Keratinocyte (primary cell): ENCODE results near the gene RIMS1. TPM values are rescaled to one million over a fixed set of nuclear protein-coding genes. Genes with fewer than 3 reads are reported as not detected.

Experiments used
- DNase-seq: peaks from one replicate; pipeline ENCODE4 v3.0.0-alpha.2; 2011; ENCODE audit warnings: low read depth, missing footprints, low spot score
- FAIRE-seq: peaks from 2 replicates; lab custom pipeline; 2011; peaks lifted over from hg19 to GRCh38; lab: Jason Lieb, UNC
- H2AFZ ChIP-seq: 2 replicates; pipeline ENCODE4 v1.6.0; 2012; ENCODE audit warnings: low read length, control low read depth, inconsistent platforms; ENCODE audit not compliant: control insufficient read depth
- H3K27ac ChIP-seq: 2 replicates; pipeline ENCODE4 v1.5.1; 2011; ENCODE audit warnings: low read length; ENCODE audit not compliant: control insufficient read depth, insufficient read depth
- H3K27me3 ChIP-seq: 3 replicates; pipeline ENCODE4 v1.6.0; 2011; ENCODE audit warnings: low read length; ENCODE audit not compliant: control insufficient read depth, insufficient read depth; ENCODE audit errors: extremely low read depth
- H3K36me3 ChIP-seq, 2 experiments: 2 replicates in 1 of 2; 3 replicates in 1 of 2; pipeline ENCODE4 v1.5.1; 2011; ENCODE audit warnings: low read length in 2 of 2, mild to moderate bottlenecking in 1 of 2; ENCODE audit not compliant: control insufficient read depth in 2 of 2, insufficient read depth in 2 of 2; ENCODE audit errors: extremely low read depth in 1 of 2
- H3K4me1 ChIP-seq: 3 replicates; pipeline ENCODE4 v1.5.1; 2011; ENCODE audit warnings: low read length; ENCODE audit not compliant: control insufficient read depth, insufficient read depth; ENCODE audit errors: extremely low read depth
- H3K4me2 ChIP-seq: 3 replicates; pipeline ENCODE4 v1.6.0; 2011; ENCODE audit warnings: low read depth, low read length; ENCODE audit not compliant: control insufficient read depth, insufficient read depth; ENCODE audit errors: extremely low read depth
- H3K4me3 ChIP-seq, 3 experiments: fragments of 200-600 bp in 1 of 3; sonication (generic) in 1 of 3; 2 replicates in 2 of 3; 3 replicates in 1 of 3; pipeline ENCODE4 v1.5.1; 2011 to 2016; ENCODE audit warnings: low read length in 3 of 3, mild to moderate bottlenecking in 3 of 3, control low read depth in 2 of 3, inconsistent platforms in 1 of 3, low read depth in 1 of 3, mixed read lengths in 1 of 3, mixed run types in 1 of 3, moderate library complexity in 1 of 3; ENCODE audit not compliant: control insufficient read depth in 2 of 3, insufficient read depth in 2 of 3; ENCODE audit errors: extremely low read depth in 1 of 3
- H3K79me2 ChIP-seq: 2 replicates; pipeline ENCODE4 v1.6.0; 2012; ENCODE audit warnings: low read length; ENCODE audit not compliant: control insufficient read depth, insufficient read depth
- H3K9ac ChIP-seq: 3 replicates; pipeline ENCODE4 v1.6.0; 2011; ENCODE audit warnings: low read length; ENCODE audit not compliant: control insufficient read depth, insufficient read depth; ENCODE audit errors: extremely low read depth
- H3K9me1 ChIP-seq: 3 replicates; pipeline ENCODE4 v1.6.0; 2011; ENCODE audit warnings: low read length; ENCODE audit not compliant: control insufficient read depth, insufficient read depth; ENCODE audit errors: extremely low read depth
- H3K9me3 ChIP-seq: 2 replicates; pipeline ENCODE4 v1.5.1; 2012; ENCODE audit warnings: low read depth, low read length; ENCODE audit not compliant: control insufficient read depth
- H4K20me1 ChIP-seq: 3 replicates; pipeline ENCODE4 v1.6.0; 2011; ENCODE audit warnings: low read length; ENCODE audit not compliant: control insufficient read depth, insufficient read depth; ENCODE audit errors: extremely low read depth
- EZH2 ChIP-seq: IDR thresholded peaks from one replicate; pipeline ENCODE4 v1.6.1; 2012; ENCODE audit warnings: inconsistent platforms, mild to moderate bottlenecking, low read length, moderate library complexity
- dilution Hi-C: fragments of 300-500 bp; cut with MboI; formaldehyde crosslinking; loops from one replicate; pipeline ENCODE4 v1.7.0; 2020; ENCODE audit warnings: low sequenced_read_pairs; ENCODE audit not compliant: extremely low pct_ligation_motif_present
- polyA plus RNA-seq, 5 experiments: library from polyadenylated mRNA; depleted of rRNA in 3 of 5; stranded (reverse) in 3 of 5; stranded (forward) in 1 of 5; unstranded in 1 of 5; fragments of >200 nt; gene quantifications; 1 replicate in 1 of 5; 2 replicates in 3 of 5; 3 replicates in 1 of 5; pipeline versions ENCODE4 v1.2.1 to v1.2.3, GENCODE V29; 2011 to 2012; ENCODE audit warnings: missing spikeins in 2 of 5, low read depth in 1 of 5, low replicate concordance in 1 of 5
- TF ChIP-seq, protein P1 (sequence below), 3 experiments: IDR thresholded peaks in 1 of 3; conservative IDR thresholded peaks in 1 of 3; optimal IDR thresholded peaks in 1 of 3; 2 replicates in 2 of 3; 3 replicates in 1 of 3; pipeline versions ENCODE3 to v1.5.1; 2011; ENCODE audit warnings: low read length in 3 of 3, mild to moderate bottlenecking in 3 of 3, moderate library complexity in 2 of 3, control low read depth in 1 of 3, inconsistent platforms in 1 of 3; ENCODE audit not compliant: insufficient read depth in 2 of 3; ENCODE audit errors: extremely low read depth in 1 of 3

Gene RIMS1
- polyA plus RNA-seq, 1 donor (not counting 4 experiments of a cell fraction or from before 2014, with no cell fraction given) = not detected

- no peak overlapping the region for H3K4me2 ChIP-seq
- H3K79me2 ChIP-seq = no peaks in the 10 kb centered on the region
- no peaks in the 10 kb centered on the region for H4K20me1 ChIP-seq
- DNase-seq = no peak
- dilution Hi-C loops = no loop called here
- no peak overlapping the region for H3K27ac ChIP-seq
- H3K4me3 ChIP-seq = no peak overlapping the region
- H3K4me1 ChIP-seq = no peaks in the 10 kb centered on the region
- H3K9me1 ChIP-seq = no peaks in the 10 kb centered on the region
- no peaks in the 10 kb centered on the region for H3K36me3 ChIP-seq
- no peak for TF ChIP-seq EZH2
- TF ChIP-seq, protein P1, sequence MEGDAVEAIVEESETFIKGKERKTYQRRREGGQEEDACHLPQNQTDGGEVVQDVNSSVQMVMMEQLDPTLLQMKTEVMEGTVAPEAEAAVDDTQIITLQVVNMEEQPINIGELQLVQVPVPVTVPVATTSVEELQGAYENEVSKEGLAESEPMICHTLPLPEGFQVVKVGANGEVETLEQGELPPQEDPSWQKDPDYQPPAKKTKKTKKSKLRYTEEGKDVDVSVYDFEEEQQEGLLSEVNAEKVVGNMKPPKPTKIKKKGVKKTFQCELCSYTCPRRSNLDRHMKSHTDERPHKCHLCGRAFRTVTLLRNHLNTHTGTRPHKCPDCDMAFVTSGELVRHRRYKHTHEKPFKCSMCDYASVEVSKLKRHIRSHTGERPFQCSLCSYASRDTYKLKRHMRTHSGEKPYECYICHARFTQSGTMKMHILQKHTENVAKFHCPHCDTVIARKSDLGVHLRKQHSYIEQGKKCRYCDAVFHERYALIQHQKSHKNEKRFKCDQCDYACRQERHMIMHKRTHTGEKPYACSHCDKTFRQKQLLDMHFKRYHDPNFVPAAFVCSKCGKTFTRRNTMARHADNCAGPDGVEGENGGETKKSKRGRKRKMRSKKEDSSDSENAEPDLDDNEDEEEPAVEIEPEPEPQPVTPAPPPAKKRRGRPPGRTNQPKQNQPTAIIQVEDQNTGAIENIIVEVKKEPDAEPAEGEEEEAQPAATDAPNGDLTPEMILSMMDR (optimal IDR thresholded peaks at IDR 0.05 in 1 of 3, IDR thresholded peaks at IDR 0.05 in 1 of 3, conservative IDR thresholded peaks at IDR 0.05 in 1 of 3; ENCODE audit: extremely low read depth in 1 of 3, insufficient read depth in 2 of 3, low read length in 3 of 3) = no peak
- H3K9me3 ChIP-seq = no peaks in the 10 kb centered on the region
- no peak for FAIRE-seq
- no peak overlapping the region for H2AFZ ChIP-seq
- no peaks in the 10 kb centered on the region for H3K27me3 ChIP-seq
- H3K9ac ChIP-seq = no peak overlapping the region
Measured at GRCh38 chr6:72305971-72306370, 419.6 kb downstream of the RIMS1 start.

- dilution Hi-C loops = no loop called here
- no peak for DNase-seq
- TF ChIP-seq, protein P1 (optimal IDR thresholded peaks at IDR 0.05 in 1 of 3, IDR thresholded peaks at IDR 0.05 in 1 of 3, conservative IDR thresholded peaks at IDR 0.05 in 1 of 3; ENCODE audit: extremely low read depth in 1 of 3, insufficient read depth in 2 of 3, low read length in 3 of 3) = no peak
- TF ChIP-seq EZH2 = no peak
Measured at GRCh38 chr6:72316675-72317380, 430.5 kb downstream of the RIMS1 start.

More at GRCh38 chr6:72316675-72317380, 430.5 kb downstream of the RIMS1 start:
- no peak overlapping the region for H3K27ac ChIP-seq
- no peaks in the 10 kb centered on the region for H3K9me1 ChIP-seq
- no peak overlapping the region for H3K9ac ChIP-seq
- H3K4me1 ChIP-seq = no peaks in the 10 kb centered on the region
- no peak for FAIRE-seq
- H3K36me3 ChIP-seq = no peaks in the 10 kb centered on the region
- no peaks in the 10 kb centered on the region for H3K79me2 ChIP-seq
- H4K20me1 ChIP-seq = no peaks in the 10 kb centered on the region
- no peak overlapping the region for H3K4me2 ChIP-seq
- no peaks in the 10 kb centered on the region for H3K9me3 ChIP-seq
- H3K4me3 ChIP-seq = no peak overlapping the region
- H2AFZ ChIP-seq = no peak overlapping the region
- peaks cover 8% of the 10 kb centered on the region for H3K27me3 ChIP-seq
